Activated CD4-positive, alpha-beta T cell treated with anti-CD3 and anti-CD28 coated beads for 24 hours (primary cell): ENCODE results near the gene CCDC12.

ENCODE experiments used
- DNase-seq, 2 donors: peaks; one replicate each; pipeline ENCODE4 v3.0.0-alpha.2; 2020; ENCODE audit warnings: low read depth in 2 of 2

Gene CCDC12

DNA sequence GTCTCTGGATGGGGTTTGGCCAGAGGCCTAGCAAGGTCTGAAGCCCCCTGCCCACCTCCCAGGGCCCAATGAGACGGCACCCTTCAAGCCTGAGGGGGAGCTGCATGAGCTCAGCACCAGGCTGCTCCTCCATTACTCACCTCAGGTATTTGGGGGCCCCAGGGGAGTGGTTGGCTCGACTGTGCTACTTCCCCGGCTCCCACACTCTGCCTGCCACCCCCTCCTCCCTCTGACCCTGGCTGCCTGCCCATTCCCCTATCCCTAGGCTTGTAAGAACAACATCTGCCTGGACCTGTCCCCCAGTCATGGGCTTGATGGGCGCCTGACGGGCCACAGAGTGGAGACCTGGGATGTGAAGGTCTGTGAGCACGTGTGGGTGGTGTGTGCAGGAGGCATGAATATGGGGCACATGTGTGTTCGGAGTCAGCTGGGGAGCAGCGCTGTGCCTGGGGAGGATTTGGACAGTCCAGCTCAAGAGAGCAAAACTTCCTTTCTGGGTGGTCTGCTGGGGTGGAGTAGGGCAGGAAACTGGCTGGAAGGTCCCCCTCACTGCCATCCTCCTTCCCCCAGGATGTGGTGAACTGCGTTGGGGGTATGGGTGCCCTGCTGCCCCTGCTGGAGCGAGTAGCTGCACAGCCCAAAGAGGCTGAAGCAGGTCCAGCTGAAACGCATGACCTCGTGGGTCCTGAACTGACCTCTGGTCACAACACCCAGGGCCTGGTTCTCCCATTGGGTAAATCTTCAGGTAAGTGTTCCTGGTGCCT, 20.3 kb upstream of the CCDC12 start:
- no peak for DNase-seq

DNA sequence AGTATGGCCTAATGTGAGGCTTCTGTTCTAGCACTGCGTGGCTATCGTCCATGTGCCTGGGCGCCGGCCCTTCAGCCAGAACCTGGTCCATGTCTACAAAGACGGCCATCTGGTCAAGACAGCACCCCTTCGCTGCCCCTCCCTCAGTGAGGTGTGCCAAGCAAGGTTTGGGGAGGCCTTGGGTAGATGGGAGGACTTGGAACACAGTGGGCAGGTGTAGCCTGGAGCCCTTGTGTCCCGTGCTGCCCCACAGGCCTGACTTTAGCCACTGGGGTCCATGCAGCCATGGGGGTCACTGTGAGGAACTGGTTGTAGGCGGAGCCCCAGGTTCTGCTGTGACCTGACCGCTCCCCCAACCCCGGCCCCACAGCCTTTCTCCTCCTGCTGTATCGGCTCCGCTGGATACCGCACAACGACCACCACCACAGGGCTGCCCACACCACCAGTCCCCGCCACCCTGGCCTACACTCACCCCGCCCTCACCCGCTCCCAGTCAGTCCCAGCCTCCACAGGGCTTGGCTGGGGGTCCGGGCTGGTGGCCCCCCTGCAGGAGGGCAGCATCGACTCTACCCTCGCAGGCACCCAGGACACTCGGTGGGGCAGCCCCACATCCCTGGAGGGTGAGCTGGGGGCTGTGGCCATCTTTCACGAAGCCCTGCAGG, 19.5 kb upstream of the CCDC12 start:
- DNase-seq = no peak

DNA sequence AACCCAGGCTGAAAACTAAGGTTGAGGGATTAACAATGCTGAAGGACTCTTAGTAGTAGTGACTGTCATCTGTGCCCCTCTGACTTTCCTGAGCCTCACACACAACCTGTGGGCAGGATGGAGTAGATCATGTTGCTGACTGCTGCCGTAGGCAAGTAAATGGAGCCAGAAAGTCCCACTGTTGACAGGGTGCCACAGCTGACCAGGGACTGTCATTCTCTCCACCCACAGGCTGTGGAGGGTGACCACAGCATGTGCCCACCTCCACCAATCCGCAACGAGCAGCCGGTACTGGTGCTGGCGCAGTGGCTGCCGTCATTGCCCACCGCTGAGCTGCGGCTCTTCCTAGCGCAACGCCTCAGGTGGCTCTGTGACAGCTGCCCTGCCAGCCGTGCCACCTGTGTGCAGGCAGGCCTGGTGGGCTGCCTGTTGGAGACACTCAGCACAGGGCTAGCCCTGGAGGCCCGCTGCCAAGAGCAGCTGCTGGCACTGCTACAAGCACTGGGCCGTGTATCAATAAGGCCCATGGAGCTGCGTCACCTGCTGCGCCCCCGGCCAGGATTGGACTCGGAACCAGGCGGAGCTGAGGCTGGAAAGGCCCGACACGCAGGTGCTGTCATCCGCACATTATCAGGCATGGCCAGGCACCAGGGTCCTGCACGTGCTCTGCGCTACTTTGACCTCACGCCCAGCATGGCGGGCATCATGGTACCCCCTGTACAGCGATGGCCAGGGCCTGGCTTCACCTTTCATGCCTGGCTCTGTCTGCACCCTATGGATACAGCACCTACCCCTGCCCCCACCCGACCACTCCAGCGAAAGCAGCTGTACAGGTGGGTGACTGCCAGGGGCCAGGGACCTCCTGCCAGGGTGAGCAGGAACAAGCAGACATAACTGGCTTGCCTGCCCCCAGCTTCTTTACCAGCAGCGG, 18.5 kb upstream of the CCDC12 start:
- DNase-seq = no peak

DNA sequence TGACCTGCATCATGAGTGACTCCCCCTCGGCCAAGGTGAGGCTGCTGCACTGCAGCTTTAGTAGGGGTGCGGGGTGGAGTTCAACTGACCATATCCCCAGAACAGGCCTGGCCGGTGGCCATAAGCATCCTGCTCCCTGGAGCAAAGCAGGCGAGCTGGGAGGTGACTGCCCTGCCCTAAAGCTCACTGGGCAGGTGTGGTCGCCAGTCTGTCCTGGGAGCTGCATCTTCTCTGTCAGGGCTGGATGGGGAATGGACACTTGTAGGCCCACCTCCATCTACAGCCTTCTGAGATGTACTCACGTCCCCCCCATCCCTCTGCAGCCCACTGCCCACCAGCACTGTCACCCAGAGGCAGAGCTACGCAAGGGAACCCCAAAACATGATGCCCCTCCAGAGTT, 17.4 kb upstream of the CCDC12 start:
- no peak for DNase-seq

DNA sequence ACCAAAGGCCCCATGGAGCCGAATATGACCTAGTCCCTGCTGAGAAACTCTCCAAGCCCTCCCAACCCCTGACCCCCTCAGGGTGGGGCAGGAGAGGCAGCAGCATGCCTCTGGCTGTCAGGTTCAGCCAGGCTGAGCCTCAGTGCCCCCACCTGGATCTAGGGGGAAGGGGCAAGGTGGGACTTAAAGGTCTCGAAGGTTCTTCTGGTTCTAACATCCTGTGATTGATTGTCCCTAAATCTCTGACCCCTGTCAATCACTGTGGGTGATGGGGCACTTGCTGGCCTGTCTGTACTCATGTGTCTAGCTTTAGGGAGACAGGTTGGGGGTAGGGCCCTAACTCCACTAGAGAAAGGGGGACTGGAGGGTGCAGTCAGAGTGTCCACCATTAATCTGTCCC, 16.7 kb upstream of the CCDC12 start:
- DNase-seq = no peak

DNA sequence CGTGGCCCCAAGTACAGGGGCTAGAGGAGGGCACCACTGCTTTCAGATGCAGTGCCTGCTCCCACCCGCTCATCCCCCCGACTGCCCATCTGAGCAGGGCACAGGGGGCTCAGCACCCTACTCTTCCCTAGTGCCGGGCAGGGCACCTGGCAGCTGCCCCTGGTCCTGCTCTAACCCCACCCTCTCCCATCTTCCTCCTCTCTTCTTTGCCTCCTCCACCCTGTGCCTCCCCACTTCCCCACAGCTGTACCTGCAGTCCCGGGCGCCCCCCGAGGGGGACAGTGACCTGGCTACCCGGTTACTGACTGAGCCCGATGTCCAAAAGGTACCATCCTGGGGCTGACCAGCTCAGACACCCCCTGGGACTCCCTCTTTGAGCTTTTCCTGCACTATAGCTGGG, 15.7 kb upstream of the CCDC12 start:
- no peak for DNase-seq

DNA sequence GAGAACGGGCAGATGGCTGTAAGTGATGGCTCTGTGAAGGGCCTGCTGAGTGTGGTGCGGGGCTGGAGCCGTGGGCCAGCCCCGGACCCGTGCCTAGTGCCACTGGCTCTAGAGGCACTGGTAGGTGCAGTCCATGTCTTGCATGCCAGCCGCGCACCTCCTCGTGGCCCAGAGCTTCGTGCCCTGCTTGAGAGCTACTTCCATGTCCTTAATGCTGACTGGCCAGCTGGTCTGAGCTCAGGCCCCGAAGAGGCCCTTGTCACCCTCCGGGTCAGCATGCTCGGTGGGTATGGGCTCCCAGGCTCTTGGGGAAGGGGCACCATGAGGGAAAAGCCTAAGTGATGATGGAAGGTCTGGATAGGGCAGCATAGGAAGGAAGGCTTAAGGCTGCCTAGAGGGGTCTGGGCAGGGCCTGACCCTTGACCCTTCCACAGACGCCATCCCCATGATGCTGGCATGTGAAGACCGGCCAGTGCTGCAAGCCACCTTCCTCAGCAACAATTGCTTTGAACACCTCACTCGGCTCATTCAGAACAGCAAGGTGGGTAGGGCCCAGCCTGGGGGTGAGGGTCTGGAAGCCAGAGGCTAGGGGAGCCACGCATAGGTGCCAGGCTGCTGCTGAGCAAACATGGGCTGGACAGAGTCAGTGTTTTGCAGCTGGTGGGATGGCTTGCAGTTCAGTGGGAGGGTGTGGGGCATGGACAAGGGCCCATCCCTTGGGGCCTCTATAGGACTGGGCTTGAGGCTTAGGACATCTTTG, 15.0 kb upstream of the CCDC12 start:
- DNase-seq = no peak

DNA sequence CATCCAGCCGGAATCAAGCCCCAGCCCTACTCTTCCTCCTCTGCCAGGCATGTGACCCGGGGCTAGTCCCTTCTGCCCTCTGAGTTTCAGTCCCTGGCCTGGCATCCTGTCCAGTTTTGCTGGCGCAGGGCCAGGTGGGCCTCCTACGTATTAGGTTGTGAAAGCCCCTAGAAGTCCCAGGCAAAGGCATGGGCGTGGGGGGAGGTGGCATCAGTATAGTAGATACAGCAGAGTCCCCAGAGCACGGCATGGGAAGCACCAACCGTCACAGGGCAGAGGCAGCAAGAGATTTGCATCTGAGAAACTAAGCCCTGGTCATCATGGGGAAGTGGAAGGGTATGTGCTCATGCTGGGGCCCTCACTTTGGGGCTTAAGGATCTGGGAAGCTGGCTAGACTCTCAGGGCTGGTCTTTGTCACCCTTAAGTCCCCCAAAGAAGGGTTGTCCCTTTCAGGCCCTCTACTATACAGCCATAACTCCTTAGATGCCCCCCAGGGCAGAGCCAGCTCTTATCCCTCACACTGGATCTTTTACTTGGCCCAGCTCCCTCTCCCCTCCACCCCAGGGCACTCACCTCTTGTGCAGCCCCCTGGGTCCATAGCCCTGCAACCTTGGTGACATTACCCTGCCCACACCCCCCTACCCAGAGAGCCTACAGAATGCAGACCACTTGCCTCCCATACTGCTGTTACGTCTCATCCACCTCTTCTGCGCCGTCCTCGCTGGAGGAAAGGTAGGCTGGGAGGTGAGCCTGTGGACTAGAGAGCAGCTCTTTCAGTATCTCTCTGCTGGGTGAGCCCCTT, 14.2 kb upstream of the CCDC12 start:
- DNase-seq = no peak

DNA sequence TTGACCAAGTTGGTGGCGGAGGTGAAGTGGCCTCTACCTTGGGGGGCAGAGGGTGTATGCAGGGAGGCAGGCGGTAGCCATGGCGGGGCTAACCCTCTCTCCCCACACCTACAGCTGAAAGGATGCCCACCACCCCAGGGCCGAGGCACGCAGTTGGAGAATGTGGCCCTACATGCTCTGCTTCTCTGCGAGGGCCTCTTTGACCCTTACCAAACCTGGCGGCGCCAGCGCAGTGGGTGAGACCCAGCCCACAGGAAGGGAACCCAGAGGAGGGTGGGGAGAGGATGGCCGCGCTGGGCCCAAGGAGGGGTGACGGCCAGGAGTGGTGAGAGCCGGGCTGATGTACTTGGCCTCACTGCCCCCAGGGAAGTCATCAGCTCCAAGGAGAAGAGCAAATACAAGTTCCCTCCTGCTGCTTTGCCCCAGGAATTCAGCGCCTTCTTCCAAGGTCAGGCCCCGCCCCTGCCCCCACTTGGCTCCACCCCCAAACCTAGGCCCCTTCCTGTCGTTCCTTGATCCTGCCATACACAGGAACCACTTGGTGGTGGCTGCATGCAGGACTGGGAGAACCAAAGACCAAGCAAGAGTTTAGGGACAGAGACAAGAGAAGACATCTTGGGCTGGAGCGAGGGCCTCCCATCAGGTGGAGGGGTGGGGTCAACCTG, 12.7 kb upstream of the CCDC12 start:
- no peak for DNase-seq

DNA sequence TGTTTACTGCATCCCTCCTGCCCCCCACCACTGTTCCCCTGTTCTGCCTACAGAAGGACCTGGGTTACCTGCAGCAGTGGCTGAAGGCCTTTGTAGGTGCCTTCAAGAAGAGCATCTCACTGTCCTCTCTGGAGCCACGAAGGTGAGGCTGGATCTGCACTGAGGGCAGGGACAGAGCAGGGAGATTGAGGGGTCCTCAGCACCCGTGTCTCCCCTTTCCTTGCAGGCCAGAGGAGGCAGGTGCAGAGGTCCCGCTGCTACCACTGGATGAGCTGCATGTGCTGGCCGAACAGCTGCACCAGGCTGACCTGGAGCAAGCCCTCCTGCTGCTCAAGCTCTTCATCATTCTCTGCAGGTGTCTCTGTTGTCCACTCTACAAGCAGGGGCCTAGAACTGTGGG, 12.1 kb upstream of the CCDC12 start:
- no peak for DNase-seq

DNA sequence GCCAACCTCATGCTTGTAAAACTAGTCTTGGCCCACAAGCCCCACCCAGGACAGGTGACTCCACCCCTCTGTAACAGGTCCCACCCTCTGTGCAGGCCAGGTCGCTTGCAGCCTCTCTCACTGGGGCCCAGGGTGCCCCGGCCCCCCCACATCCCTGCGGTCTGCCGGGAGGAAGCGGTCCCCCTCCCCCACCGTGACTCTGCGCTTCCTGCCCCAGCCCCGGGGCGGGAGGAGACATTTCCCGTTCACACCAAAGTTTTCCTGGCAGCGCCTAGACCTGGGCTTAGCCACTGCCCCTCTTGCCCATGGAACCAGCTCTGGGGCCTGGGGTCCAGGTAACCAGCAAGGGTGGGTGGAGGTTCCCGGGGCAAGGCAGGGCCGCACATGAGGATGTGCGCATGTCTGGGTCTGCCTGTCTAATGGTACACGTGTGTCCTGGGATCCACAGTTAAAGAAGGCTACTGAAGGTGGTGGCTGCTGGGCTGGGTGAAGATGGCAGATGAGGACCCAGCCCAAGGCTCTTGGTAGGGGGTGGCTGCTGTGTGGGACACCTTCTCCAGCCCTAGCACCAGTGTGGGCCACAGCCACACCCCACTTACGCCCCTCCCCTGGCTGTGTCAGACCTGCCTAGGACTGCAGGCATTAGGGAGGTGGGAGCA, 11.3 kb upstream of the CCDC12 start:
- peak; percentile 71 to 79 for DNase-seq

DNA sequence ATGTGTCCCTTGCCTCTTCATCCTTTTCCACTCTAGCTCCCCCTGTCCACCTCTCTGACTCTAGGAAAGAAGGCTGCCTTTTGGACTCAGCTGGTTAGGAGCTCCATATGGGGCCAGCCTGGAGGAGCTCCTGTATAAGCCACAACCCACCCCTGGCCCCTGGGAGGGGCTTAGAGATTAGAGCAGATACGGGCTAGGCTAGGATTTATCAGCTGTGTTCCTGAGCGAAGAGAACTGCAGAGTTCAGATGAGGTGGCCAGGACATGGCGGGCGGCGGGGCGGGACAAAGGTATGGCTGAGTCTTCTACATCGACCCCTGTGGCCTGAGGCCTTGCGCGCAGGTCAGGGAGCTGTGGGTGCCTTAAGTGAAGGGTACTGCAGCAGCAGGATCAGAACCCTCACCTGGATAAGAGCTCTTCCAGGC, 10.8 kb upstream of the CCDC12 start:
- no peak for DNase-seq

DNA sequence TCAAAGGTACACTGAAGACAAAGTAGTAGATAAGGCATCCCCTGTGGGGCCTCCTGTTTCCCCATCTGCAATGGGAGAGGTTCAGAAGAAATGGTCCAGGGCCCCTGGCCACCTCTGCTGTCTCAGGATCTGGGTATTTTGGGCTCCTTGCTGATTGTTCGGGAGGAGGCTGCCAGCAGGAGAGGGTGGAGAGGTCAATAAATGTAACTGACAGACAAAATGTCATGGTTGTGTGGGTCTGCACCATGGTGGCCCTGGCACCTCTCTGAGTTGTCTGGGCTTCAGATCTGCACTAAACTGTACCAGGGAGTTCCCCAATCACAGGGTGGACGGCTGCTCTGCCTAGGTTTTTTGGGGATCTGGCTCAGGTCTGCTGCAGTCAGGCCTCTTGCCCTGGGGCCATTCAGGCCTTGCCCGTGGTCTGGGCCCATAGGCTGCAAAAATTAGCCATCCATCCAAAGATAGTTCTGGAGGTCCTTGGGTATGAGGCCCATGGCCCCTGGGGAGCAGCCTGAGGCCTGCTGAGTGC, 10.3 kb upstream of the CCDC12 start:
- DNase-seq = no peak

DNA sequence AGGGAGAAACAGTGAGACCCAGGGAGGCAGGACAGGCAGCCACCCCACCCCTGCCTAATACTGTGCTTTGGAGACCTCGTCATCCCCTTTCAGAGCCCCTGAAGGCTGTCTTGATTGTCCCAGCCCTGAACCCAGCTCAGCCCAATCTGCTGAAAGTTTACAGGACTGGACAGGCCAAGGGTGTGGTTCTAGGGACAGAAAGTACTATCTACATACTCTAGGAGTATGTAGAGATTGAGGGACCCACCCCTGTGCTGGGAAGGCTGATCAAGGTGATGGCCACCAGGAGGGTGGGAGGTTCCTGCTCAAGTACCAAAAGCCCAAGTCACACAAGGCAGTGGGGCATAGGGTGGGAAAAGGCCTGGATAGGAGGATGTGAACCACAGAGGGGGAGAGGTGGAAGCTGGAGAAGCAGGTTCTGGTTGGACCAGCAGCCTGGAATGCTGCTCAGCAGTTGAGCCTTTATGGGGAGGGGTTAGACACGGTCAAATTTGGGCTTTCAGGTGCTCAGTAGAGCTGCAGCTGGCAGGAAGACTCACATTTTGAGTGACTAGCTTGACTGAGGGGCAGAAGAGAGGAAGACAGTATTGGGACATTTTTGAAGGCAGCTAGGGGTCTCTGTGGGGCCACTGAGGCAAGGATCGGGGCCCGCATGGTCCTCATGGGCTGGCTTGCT, 9.6 kb upstream of the CCDC12 start:
- no peak for DNase-seq

DNA sequence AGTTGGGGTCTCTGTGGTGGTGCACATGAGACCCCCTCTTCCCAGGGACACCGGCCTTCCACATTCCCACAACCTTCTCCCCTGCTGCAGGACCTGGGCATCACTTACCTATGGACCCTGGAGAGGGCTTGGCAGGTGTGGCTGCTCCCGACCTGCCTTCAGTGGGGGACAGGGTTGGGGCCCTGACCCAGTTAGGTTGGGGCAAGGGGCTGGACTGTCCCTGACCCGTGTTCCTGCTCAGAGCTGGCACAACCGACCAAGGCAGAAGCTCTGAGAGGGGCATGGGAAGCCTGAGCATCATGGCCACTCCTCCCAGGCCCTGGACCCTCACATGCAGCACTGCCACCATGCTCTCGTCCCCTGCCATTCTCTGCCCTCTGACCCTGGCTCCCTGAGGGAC, 9.0 kb upstream of the CCDC12 start:
- DNase-seq = no peak

DNA sequence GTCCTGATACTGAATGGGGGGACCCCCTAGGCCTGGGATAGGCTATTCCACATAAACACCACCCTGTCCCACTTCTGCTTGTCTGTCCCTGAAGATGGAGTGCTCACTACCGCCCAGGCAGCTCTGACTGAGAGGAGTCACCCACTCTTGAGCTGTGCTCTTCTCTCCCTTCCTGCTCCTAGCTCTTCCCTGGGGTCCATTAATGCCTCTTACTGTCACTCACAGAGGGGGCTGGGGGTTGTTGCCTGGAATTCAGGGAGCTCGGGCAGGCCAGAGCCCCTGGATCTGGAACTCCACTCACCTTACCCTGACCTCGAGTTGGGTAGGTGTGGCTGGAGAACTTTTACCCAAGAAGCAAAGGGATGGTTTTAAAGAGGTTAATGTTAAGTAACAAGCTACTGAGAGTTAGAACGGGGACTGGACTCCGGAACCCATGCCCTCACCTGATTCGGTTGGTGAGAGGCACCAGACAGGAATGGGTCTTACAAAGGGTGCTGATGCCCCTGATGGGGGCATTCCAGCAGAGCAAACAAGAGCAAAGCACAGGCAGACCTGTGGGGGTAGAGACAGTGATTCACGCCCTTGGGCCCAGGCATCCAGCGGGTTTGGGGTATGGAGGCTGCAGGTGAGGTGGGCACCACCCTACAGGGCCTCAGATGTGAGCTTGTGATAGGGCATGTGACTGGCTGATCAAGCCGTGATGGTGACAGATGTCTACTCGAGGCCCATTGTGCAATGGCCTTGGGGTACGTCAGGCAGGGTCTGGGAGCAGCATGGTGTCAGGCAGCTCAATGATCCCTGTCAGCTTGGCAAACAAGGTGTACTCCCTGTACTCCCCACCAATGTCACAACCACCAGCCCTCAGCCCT, 8.3 kb upstream of the CCDC12 start:
- DNase-seq = no peak

DNA sequence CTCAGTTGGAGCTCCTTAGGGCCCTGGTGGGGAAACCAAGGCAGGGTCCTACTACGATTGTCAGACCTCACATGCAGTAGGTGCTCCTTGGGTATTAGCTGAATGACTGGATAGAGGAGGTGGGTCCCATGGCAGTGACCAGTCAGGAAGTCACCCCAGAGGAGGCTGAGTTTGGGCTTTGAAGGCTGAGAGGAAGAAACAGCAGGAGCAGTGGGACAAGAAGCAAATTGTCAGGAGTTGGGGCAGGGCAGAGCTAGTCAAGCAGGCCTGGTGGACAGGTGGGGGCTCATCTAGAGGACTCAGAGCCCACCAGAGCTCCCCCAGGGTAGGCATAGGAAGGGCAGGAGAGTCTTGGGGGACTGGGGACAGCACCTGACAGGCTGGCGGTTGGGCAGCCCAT, 6.0 kb upstream of the CCDC12 start:
- no peak for DNase-seq

DNA sequence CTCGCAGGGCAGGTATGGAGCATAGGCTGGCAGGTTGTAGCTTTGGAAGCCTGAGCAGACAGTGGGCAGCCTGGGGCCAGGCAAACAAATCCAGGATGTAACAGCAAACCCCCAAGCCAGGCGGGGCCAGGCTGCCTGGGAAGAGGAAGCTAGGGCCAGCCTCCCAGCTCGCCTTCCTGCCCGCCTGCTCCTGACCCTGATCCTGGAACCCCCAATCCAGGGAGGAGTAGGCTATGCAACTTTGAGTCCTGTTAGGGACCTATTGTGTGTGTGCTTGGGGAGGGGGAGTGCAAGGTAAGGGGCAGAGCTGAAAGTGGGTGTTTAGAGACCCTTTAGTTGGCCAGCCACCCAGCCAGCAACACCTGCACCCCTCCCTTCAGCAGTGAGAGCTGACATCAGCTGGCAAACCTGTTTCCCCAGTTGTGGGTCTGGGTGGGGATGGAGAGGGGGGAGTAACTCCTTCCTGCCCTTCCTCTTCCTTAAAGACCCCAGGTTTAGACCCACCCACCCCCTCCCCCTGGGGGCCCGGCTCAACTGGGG, 5.5 kb upstream of the CCDC12 start:
- no peak for DNase-seq
